ENCODE results near the gene IMPA2.

GRCh38 chr18:12061685-12062084, 80.4 kb downstream of the IMPA2 start:
- TF ChIP-seq POLR2AphosphoS5 (IDR thresholded peaks at IDR 0.05; ENCODE audit: low read depth, low read length) (no peak), POLR2A (IDR thresholded peaks at IDR 0.05; ENCODE audit: low read depth, low read length) (no peak)

Data from GM12892 (cell line).